CD4-positive, alpha-beta T cell treated with Interleukin-6 for 4 hours (primary cell): ENCODE data around the gene KRTAP23-1.

ENCODE experiments used
- DNase-seq: peaks from one replicate; pipeline ENCODE4 v3.0.0-alpha.2; 2020; ENCODE audit warnings: mixed read lengths

Gene KRTAP23-1, protein sequence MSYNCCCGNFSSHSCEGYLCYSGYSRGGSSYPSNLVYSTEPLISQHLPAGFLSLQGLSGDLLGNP

GRCh38 chr21:30348506-30348905 lies at the start of gene KRTAP23-1:
TSS of gene KRTAP23-1 (minus strand) at chr21:30348606. CDS start at chr21:30348606, 0 bp downstream.
- DNase-seq: no peak

- no peak for DNase-seq
Measured at GRCh38 chr21:30395731-30396130, 47.3 kb upstream of the KRTAP23-1 start, which contains the start of gene KRTAP13-1. TSS of gene KRTAP13-1 (plus strand) at chr21:30396031. CDS start at chr21:30396087, 56 bp downstream.

DNA sequence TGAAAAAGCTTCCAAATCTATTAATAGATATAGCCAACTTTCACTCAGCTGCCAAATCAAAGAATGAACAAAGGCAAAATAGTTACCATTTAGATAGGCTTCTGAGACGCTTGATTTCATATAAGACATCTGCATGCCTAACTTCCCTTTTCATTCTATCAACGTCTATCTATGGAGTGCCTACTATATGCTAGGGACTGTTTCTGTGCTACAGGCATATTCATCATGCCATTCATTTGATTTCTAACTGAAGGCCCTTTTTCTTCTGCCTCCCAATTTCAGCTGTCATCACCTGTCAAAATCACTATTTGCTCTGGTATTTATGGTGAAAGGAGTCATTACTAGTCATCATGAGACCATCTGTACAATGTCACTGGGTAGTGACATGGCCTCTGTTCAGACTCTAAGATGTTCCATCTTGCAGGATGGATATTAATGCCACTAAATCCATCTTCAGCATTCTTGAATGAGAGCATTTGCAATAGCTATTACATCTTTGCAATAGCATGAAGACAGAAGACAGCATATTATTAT lies 43.2 kb upstream of the KRTAP23-1 start:
- DNase-seq: no peak

DNA sequence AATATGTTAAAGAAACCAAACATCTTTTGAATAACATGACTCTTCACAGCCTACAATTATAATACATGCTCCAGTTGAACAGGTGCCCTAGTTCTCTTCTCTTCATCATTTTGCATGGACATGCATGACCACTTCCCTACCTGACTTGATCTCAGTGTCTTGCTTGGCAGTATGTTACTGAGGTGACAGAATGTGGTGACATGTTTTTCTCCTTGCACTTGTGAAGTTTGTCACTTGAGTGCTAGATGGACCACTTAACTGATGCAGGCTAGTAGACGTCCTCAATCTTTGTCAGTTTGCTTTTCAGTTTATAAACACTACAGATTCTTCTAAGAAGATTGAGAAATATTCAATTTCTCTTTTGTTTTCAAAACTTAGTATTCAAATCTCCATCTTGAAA lies 33.8 kb upstream of the KRTAP23-1 start:
- no peak for DNase-seq

- no peak for DNase-seq
Measured at GRCh38 chr21:30372139-30372770, 23.8 kb upstream of the KRTAP23-1 start, which contains the start of gene KRTAP13-2. TSS of gene KRTAP13-2 (minus strand) at chr21:30372271. CDS start at chr21:30372213, 58 bp downstream.

DNA sequence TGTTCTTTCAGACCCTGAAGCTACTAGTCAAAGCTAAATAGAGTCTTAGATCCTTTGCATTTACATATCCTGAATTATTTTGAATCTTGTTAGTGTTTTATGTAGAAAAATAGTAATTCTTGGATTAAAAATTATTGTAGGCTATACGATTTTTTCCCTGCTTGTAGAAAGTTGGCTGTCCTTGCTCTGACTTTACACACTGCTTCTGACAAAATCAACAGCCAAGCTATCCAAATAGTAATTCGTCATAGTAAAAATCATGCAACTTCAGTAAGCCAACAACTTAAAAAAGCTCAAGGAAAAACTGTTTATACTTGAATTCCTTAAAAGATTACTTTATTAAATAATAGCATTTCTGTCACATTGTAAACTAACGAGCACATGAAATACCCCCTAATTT lies 7.5 kb upstream of the KRTAP23-1 start:
- no peak for DNase-seq

GRCh38 chr21:30354308-30355005 lies 6.1 kb upstream of the KRTAP23-1 start:
- DNase-seq: no peak

GRCh38 chr21:30351534-30351933 lies 3.1 kb upstream of the KRTAP23-1 start:
- DNase-seq: no peak

GRCh38 chr21:30349572-30349971 lies 1.2 kb upstream of the KRTAP23-1 start:
- no peak for DNase-seq

DNA sequence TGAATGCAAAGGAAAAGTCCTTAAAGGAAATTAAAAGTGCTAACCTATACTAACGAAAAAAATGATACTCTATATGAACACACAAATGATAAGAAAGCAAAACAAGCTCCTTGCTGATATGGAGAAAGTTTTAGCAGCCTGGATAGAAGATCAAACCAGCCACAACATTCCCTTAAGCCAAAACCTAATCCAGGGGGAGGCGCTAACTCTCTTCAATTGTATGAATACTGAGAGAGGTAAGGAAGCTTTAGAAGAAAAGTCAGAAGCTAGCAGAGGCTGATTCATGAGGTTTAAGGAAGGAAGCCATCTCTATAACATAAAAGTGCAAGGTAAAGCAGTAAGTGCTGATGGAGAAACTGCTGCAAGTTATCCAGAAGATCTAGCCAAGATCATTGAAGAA lies 3.4 kb downstream of the KRTAP23-1 start:
- no peak for DNase-seq

DNA sequence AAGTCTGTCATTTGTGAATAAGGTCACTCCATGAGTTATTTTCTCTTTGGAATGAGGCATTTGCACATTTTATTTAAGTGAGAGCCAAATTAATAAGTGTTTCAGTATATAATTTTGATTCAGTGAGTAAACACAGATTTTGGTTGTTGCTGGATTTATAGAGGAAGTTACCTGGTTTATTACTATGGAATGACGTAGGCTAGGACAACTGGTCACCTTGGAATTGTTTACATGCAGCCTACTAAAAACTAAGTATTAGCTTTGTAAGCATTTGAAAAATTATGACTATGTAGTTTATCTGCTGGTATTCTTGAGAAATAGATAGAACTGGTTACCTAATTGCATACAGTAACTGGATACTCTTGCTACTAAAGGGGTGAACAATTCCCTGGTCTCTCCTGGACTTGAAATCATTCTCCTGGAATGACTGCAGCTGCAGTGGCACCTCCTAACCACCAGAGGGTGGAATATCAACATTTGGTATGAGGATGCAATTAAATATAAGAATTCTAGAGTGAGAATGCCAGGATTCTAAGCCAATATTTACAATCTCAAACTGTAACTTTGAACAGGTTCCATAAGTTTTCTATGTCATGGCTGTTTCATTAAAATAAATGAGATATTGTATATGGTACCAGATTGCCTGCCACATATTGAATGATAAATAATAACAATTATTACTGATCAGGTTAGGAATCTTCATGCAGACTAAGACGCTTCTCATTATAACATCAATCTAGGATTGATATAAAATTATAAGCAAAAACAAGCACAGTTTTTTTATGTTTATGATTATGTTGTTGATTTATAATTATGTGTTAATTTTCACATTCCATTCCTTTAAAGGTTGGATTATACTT lies 7.5 kb downstream of the KRTAP23-1 start:
- peak; percentile 21 for DNase-seq

- no peak for DNase-seq
Measured at GRCh38 chr21:30338717-30339116, 9.7 kb downstream of the KRTAP23-1 start.

GRCh38 chr21:30337772-30338171 lies 10.6 kb downstream of the KRTAP23-1 start:
- no peak for DNase-seq

DNA sequence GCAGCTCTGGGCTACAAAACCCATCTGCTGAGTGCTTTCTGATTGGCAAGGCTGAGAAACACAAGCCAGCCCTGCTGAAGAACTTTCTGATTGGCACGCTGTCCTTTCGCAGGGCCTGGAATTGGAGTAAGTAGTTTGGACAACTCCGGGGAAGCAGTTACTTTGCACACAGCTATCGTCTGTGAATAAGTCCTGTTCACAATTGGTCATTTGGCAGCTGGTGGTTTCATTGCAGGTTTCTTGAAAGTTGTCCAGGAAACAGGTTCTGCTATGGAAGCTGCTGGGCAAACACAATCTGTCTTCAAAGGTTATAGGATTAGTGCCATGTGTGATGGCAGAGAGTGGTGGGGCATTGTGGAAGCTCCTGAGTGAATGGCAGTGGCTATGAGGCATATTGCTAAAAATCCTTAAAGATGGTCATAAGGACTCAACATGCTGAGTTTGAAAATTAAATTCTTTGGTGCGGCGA lies 11.1 kb downstream of the KRTAP23-1 start, which contains the start of gene KRTAP27-1:
Gene KRTAP27-1, minus strand, starts transcription at position 419 of the 469 bp plus-strand sequence. Its CDS starts 26 bp downstream, at position 393.
- DNase-seq: no peak

- DNase-seq: no peak
Measured at GRCh38 chr21:30336596-30336995, 11.8 kb downstream of the KRTAP23-1 start.

DNA sequence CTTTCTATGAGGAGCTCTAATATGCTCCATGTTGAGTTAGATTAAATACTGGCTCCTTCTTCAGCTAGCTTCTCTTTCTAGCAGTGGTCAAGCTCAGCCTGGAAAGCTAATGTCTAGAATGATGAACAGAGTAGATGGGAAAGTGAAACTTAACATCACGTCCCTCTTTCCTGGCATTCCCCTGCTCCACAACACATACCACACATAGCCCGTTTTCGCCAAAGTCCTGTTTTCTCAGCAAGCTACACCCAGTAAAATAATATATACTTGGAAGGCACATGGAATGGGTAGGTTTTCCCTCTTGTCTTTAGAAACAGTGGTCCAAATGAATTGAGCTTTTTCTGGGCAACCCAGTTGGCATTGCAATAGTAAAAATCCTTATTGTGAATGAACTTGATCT lies 14.7 kb downstream of the KRTAP23-1 start:
- no peak for DNase-seq

DNA sequence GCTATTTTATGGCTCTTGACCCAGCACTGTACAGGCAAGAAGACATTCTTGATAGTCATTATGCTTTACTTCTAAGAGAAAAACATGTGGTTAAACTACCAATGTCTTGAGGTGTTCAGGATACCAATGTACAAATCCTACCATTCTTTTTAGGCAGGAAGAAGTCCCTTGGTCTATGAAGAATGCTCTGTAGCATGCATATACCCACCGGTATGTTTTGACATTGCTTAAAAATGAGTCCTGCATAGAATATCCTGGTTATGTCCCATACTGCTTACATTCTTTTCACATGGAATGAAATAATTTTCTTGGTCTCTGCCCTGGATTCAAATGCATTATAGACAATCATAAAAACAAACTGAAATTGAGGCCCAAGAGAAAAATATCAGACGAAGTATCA lies 15.7 kb downstream of the KRTAP23-1 start:
- no peak for DNase-seq

- DNase-seq: no peak
Measured at GRCh38 chr21:30329203-30329875, 19.1 kb downstream of the KRTAP23-1 start.

- no peak for DNase-seq
Measured at GRCh38 chr21:30326390-30326789, 22.0 kb downstream of the KRTAP23-1 start.

GRCh38 chr21:30320215-30320614 lies 28.2 kb downstream of the KRTAP23-1 start, which contains the start of gene KRTAP26-1:
TSS of gene KRTAP26-1 (minus strand) at chr21:30320315. CDS start at chr21:30320035, 280 bp downstream.
- DNase-seq: no peak

GRCh38 chr21:30315701-30316100 lies 32.7 kb downstream of the KRTAP23-1 start:
- no peak for DNase-seq

- no peak for DNase-seq
Measured at GRCh38 chr21:30306884-30307283, 41.5 kb downstream of the KRTAP23-1 start.
